Upper lobe of left lung (tissue), 6 donors: Measurements from ENCODE around the gene IFIH1. TPM values are rescaled to one million over a fixed set of nuclear protein-coding genes. Genes with fewer than 3 reads are reported as not detected.

Source experiments
- ATAC-seq, 2 donors: fragments of 200-7000 bp; cut with Tn5 transposase; one replicate each; pipeline ENCODE4 v1.9.1; 2022; ENCODE audit warnings: mild to moderate bottlenecking in 2 of 2, moderate library complexity in 2 of 2; ENCODE audit not compliant: low FRiP score in 2 of 2
- DNase-seq, 2 donors: peaks; one replicate each; pipeline ENCODE4 v3.0.0-alpha.2; 2019 to 2020
- H3K27ac ChIP-seq, 4 donors: fragments of 200-600 bp; sonication (generic); one replicate each; pipeline ENCODE4 v1.5.1; 2016 to 2019
- H3K27me3 ChIP-seq, 4 donors: fragments of 200-600 bp; sonication (generic); one replicate each; pipeline ENCODE4 v1.5.1; 2017 to 2019
- H3K36me3 ChIP-seq, 4 donors: fragments of 200-600 bp; sonication (generic); one replicate each; pipeline ENCODE4 v1.5.1; 2016 to 2019
- H3K4me1 ChIP-seq, 4 donors: fragments of 200-600 bp; sonication (generic); one replicate each; pipeline ENCODE4 v1.5.1; 2018 to 2019
- H3K4me3 ChIP-seq, 4 donors: fragments of 200-600 bp; sonication (generic); one replicate each; pipeline ENCODE4 v1.5.1; 2017 to 2019; ENCODE audit warnings: mild to moderate bottlenecking in 2 of 4, moderate library complexity in 1 of 4
- H3K9me3 ChIP-seq, 4 donors: fragments of 200-600 bp; sonication (generic); one replicate each; pipeline ENCODE4 v1.5.1; 2018 to 2019
- CTCF ChIP-seq, 6 experiments: fragments of 450-650 bp in 4 of 6; fragments of 200-600 bp in 2 of 6; sonication (generic) in 2 of 6; IDR thresholded peaks; one replicate each; pipeline ENCODE4 v1.5.1; 2016 to 2019; ENCODE audit warnings: antibody characterized with exemption in 6 of 6
- EP300 ChIP-seq, 4 donors: sonication (generic); formaldehyde crosslinking; IDR thresholded peaks; one replicate each; pipeline ENCODE4 v1.5.1; 2017; ENCODE audit warnings: antibody characterized with exemption in 4 of 4, control low read depth in 2 of 4
- POLR2A ChIP-seq, 4 donors: fragments of 450-650 bp; IDR thresholded peaks; one replicate each; pipeline ENCODE4 v1.5.1; 2016 to 2017; ENCODE audit warnings: antibody characterized with exemption in 4 of 4, mild to moderate bottlenecking in 2 of 4
- POLR2AphosphoS5 ChIP-seq, 2 donors: sonication (generic); formaldehyde crosslinking; IDR thresholded peaks; one replicate each; pipeline ENCODE4 v1.5.1; 2017; ENCODE audit warnings: antibody characterized with exemption in 2 of 2
- WGBS, 2 donors: methylation state at CpG; one replicate each; pipeline ENCODE4 v1.1.5; 2017 to 2018; 5-methylcytosine and 5-hydroxymethylcytosine counted together
- total RNA-seq, 6 donors: library from RNA; depleted of rRNA in 4 of 6; stranded (reverse); fragments of >200 nt in 4 of 6; gene quantifications; one replicate each; pipeline versions ENCODE4 v1.1.0 to v1.2.1, GENCODE V29; 2016 to 2021
- donor health status: DM: no; HTN: no; CAD: no; lungs with moderate emphysema.
- donor health status: DM: no; HTN: yes; CAD: no; lungs with severe emphysema.

The IFIH1 gene
- total RNA-seq, 6 donors from 2014 or later, result 21.0 to 47.2 (median 28.5) TPM

DNA sequence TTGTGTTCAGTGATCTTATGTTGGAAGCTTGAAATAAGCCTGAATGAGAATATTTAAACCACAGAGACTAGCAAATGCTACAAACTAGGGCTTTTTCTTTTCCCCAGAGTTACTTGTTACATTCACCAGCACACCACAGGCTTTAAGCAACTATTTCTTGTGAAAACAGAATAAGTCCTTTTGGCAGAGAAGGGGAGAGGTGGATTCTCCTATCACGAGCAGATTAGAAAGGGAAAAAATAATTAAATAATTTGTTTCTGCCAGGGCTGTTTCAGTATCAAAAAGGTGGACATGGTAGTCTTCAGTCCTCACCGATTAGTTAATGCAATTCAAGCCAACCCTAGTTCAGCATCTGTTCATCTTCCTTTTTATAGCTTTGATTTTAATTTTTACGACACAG lies 12.6 kb downstream of the IFIH1 start:
- no peaks in the 10 kb centered on the region for H3K9me3 ChIP-seq
- no peak for ATAC-seq
- H3K4me3 ChIP-seq, result no peak overlapping the region
- peaks cover 0 to 8% (median 0%) of the 10 kb centered on the region in 4 donors for H3K4me1 ChIP-seq
- TF ChIP-seq EP300 (IDR thresholded peaks at IDR 0.05) (no peak), CTCF (IDR thresholded peaks at IDR 0.05) (no peak), POLR2AphosphoS5 (IDR thresholded peaks at IDR 0.05) (no peak), POLR2A (IDR thresholded peaks at IDR 0.05) (no peak)
- DNase-seq, result no peak
- 92 to 95% methylated on average over 3 of the region's 3 CpGs for WGBS, 2 donors
- H3K27me3 ChIP-seq, result no peaks in the 10 kb centered on the region
- peaks cover 0 to 31% (median 0%) of the 10 kb centered on the region in 4 donors for H3K36me3 ChIP-seq
- no peak overlapping the region for H3K27ac ChIP-seq

DNA sequence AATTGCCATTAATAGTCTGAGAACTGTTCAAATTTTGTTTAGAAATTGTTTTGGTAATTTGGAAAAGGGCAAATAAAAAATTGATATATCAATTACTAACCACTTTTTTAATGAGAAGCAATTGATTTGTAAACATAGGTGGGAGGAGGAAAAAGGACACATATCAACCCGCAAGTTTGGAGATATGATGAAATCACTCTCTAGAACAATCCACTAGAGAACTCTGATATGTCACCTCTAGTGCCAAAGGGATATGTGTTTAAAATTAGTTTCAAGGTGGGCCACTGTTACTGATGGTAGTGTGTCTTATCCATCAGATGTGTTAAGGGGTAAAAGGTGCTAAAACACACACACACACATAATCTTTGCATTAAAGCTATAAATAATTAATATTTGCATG lies 16.6 kb downstream of the IFIH1 start:
- WGBS, 2 donors, result 54 to 56% methylated on average over 1 of the region's 1 CpG
- H3K4me3 ChIP-seq, result no peak overlapping the region
- H3K27ac ChIP-seq, result no peak overlapping the region
- no peaks in the 10 kb centered on the region for H3K9me3 ChIP-seq
- ATAC-seq, result no peak
- TF ChIP-seq POLR2AphosphoS5 (IDR thresholded peaks at IDR 0.05), result no peak
- no peak for TF ChIP-seq EP300 (IDR thresholded peaks at IDR 0.05)
- TF ChIP-seq POLR2A (IDR thresholded peaks at IDR 0.05), result no peak
- no peak for TF ChIP-seq CTCF (IDR thresholded peaks at IDR 0.05)
- H3K36me3 ChIP-seq, result peaks cover 0 to 28% (median 1%) of the 10 kb centered on the region in 4 donors
- DNase-seq, result no peak
- no peaks in the 10 kb centered on the region for H3K27me3 ChIP-seq
- H3K4me1 ChIP-seq, result peaks cover 0 to 17% (median 0%) of the 10 kb centered on the region in 4 donors

DNA sequence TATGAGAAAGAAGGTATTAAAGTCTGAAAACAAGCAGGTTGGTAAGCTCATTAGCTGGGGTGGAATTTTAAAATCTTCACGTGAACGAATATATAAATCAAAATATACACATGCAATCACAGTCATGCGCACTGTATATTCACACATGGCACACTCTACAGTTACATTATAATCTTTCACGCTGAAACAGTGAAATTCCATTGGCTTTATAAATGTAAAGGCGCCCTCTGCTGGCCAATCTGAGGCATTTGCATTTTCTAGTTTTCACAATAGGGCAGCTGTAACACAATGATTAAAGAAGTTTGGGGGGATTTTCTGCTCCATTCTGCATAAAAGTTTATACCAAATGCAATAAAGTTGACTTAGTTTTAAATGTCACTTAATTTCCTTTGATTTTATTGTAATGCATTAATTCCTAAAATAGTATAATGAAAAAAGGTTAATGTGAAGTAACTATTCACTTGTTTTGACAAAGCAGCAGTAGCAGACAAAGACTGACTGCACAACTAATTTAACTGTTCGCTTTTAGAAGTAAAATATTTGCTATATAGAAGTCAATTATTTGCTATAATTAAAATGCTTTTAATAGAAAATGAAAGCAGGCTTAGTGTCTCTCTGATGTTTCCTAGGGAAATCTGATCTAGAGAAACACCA lies 17.2 kb downstream of the IFIH1 start:
- 11 to 13% methylated on average over 6 of the region's 6 CpGs for WGBS, 2 donors
- ATAC-seq, result peak in 1 of 2 donors; percentile 87
- no peak overlapping the region for H3K27ac ChIP-seq
- peaks cover 0 to 28% (median 1%) of the 10 kb centered on the region in 4 donors for H3K36me3 ChIP-seq
- no peak overlapping the region for H3K4me3 ChIP-seq
- TF ChIP-seq EP300 (IDR thresholded peaks at IDR 0.05) (no peak), CTCF (IDR thresholded peaks at IDR 0.05) (peak; percentile 61 to 87 (median 76))
- no peaks in the 10 kb centered on the region for H3K9me3 ChIP-seq
- H3K4me1 ChIP-seq, result peaks cover 0 to 17% (median 0%) of the 10 kb centered on the region in 4 donors
- DNase-seq, result peak in 1 of 2 donors; percentile 60
- no peaks in the 10 kb centered on the region for H3K27me3 ChIP-seq

DNA sequence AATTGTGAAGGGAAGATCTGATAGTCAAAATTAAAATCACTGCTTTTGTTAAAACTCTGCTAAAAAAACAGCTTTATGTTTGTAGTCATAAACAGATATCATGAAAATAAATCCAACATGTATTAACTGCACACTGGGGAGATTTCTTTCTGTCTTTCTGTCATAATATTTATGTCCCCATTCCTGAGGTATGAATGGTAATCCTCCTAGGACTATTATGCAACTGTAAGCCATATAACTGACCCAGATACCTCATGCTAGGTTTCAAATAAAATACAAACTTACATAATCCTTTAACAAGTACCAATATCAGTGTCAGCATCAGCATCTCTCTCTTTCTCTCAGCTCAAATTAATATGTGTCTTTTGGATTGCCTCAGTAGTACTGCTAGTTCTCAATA lies 18.2 kb downstream of the IFIH1 start:
- DNase-seq (no peak), ATAC-seq (no peak)
- H3K36me3 ChIP-seq, result peaks cover 0 to 17% (median 1%) of the 10 kb centered on the region in 4 donors
- no peak overlapping the region for H3K4me3 ChIP-seq
- H3K4me1 ChIP-seq, result peaks cover 0 to 17% (median 0%) of the 10 kb centered on the region in 4 donors
- no peak overlapping the region for H3K27ac ChIP-seq
- H3K27me3 ChIP-seq, result no peaks in the 10 kb centered on the region
- no peaks in the 10 kb centered on the region for H3K9me3 ChIP-seq
- TF ChIP-seq CTCF (IDR thresholded peaks at IDR 0.05) (no peak), POLR2AphosphoS5 (IDR thresholded peaks at IDR 0.05) (no peak), EP300 (IDR thresholded peaks at IDR 0.05) (no peak), POLR2A (IDR thresholded peaks at IDR 0.05) (no peak)
